ENCODE results near the gene KIAA0825. TPM values are rescaled to one million over a fixed set of nuclear protein-coding genes. Genes with fewer than 3 reads are reported as not detected.

KIAA0825 gene, protein sequence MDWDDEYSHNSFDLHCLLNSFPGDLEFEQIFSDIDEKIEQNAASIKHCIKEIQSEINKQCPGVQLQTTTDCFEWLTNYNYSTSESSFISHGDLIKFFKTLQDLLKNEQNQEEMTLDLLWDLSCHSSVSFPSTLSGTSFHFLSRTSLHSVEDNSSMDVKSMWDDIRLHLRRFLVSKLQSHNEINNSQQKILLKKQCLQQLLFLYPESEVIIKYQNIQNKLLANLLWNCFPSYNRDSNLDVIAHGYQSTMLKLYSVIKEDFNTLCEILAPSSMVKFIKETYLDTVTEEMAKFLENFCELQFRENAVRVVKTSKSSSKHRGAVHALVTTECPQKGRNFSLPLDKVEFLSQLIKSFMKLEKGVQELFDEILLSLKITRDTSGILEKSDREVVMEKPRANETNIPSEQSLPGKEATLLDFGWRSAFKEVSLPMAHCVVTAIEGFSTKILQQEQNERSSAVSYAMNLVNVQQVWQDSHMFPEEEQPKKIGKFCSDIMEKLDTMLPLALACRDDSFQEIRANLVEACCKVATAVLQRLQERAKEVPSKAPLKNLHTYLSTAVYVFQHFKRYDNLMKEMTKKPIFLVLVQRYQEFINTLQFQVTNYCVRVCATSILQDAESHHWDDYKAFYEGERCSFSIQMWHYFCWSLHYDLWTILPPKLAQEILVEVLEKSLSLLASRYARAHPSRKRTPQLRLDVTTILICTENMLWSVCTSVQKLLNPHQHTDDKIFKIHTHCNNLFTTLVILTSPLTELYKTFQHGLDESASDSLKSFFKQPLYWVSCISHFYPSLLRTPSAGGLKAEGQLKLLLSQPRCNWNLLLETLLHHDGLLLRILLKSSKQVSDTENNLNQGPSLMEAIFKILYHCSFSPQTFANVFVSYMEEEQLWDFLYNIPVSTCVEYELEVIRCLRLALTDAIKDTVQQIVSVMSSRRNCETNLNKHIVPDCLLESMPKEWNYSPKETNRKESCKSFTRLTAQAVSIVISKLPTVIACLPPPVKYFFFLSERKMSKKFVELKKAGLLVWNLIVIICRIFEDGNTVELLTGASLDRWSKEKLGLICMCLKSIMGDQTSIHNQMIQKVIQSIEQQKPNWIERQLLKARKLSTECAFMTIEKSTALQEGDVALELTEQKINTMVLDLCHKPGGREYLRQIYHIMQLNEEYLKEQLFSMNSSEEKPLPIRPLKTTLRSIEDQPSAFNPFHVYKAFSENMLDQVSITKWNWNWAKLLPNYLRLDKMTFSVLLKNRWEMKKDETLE (N-terminal part only)
- total RNA-seq (ENCODE audit: insufficient read depth, low replicate concordance) = 17.3 TPM

DNA sequence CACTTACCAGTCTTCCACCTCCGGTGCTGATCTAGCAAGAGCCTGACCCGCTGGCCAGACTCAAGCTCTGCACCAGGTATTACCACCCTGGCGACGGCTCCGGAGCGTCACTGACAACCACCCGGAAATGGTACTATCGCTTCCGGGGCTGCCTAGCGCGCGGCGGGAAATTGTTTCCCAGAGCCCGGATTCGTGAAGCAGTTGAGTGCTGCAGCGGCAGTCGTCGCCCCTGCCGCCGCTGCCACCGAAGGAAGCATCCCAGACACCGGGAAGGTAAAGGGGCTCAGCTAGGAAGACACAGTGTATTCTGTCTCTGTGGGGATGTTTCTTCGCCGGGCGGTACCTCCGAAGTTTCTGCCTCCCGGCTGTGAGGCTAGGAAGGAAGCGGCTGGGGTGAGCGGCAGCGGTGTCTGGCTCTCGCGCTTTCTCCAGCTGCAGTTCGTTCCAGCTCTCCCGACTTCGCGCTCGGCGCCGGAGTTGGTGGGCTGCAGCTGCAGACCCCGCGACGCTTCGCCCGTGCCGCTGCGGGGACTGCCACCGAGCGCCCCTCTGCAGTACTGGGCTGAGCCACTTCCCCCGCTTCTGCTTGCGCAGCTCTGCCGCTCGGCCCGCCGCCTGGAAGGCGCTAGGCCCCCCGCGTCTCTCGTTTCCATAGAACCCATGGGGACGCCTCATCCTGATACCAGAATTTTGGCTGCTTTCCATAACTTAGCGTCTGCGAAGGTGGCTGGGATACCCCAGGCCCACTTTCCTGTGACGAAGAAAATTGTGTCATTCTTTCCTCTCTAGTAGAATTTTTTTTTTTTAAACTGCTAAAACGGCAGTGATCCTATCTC is at the start of gene KIAA0825, which contains the start of gene SLF1:
TSS of gene KIAA0825 (minus strand) at position 112 of the 836 bp plus-strand sequence. CDS start 81,478 bp downstream, outside the sequence.
TSS of gene SLF1 (plus strand) at position 177 of the 836 bp plus-strand sequence. CDS start 10,142 bp downstream, outside the sequence.
- DNase-seq (ENCODE audit: low spot score) = peak; percentile 96

DNA sequence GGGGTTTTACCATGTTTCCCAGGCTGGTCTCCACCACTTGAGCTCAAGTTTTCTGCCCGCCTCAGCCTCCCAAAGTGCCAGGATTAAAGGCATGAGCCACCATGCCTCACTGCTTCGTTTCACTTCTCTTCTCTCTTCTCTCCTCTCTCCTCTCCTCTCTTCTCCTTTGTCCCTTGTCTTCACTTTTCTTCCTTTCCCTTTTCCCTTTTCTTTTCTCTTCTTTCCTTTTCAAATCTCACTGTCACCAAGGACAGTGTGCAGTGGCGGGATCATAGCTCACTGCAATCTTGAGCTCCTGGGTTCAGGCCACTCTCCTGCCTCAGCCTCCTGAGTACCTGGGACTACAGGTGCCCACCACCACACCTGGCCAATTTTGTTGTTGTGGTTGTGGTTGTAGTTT is 49.5 kb upstream of the KIAA0825 start:
- no peak for DNase-seq (ENCODE audit: low spot score)

DNA sequence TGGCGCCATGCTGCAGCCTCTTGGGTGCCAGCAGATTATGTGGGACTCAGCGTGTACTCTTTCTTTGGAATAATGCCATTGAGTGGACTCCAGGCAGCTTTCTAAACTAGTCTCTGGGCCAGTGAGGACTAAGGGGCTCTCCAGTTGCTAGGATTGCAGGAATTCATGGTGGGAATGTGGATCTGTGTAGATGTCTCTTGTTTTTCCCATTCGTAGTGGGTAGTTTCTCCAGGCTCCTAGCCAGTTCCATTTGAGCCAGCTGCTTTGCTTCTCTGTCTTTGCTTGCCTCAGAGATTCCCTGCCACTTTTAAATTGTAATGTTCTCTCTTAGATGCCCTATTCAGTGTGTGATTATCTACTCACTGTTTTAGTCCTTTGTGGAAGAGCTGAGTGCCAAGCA is 42.7 kb upstream of the KIAA0825 start:
- no peak for DNase-seq (ENCODE audit: low spot score)

DNA sequence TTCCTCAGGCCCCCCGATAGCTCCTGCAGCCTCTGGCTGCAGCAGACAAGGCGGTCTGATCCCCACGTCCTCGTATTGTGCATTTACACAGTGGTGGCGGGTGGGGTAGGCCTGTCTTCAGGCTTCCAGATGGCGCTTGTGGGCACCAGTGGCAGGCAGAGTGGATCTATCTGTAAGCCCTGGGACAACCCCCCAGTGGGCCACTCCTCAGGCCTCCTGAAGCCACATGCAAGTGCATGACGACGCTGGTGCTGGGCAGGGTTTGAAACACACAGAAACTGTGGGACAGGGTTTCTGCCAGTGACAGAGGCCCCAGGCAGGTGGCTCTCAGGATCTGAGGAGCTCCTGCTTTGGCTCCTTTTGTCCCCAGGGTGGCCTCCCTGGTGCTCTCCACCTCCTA is 42.1 kb upstream of the KIAA0825 start:
- DNase-seq (ENCODE audit: low spot score) = no peak

DNA sequence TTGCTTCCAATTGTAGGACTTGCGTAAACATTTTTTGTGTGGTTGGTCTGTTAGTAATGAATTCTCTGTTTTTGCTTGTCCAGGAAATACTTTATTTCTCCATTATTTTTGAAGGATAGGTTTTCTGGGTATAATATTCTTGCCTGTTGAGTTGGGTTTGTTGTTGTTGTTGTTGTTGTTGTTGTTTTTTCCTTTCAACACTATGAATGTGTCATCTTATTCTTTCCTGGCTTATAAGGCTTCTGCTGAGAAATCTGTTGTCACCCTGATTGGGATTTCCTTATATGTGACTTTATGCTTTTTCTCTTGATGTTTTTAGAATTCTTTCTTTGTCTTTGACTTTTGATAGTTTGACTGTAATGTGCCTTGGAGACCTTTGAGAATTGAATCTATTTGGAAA is 39.9 kb upstream of the KIAA0825 start:
- DNase-seq (ENCODE audit: low spot score) = no peak

DNA sequence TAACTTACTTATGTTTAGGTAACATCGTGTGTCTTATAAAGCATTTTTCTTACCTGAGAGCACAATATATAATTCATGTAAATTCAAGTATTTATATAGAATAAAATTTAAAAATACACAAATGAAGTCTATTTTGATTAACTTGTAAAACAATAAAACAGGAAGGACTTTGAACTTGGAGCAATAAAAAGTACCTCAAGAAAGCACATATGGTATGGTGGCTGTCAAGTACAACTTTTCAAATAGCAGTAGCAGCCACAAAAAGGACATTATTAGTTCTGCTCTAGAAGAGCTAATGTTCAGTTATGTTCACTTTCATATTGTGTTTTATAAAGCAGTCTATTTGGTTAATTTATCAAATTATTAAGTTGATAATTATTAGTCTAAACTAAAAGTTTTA is 31.5 kb upstream of the KIAA0825 start:
- DNase-seq (ENCODE audit: low spot score) = no peak

DNA sequence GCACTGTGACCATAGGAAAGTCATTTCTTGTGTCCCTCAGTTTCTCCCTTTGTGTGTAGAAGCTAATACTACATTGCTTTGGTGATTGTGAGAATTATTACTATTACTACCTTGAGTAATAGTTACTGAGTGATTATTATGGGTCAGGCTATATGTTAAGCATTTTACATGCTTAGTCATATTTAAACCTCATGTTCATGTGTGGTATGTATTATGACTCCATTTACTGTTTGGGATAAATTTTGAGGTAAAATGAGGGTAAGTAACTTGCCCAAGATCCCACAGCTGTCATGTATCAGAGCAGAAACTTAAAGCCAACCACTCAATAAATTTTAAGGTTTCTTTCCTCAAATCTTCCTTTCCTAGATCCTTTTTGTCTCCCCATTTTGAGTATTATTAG is 28.4 kb upstream of the KIAA0825 start:
- DNase-seq (ENCODE audit: low spot score) = no peak

DNA sequence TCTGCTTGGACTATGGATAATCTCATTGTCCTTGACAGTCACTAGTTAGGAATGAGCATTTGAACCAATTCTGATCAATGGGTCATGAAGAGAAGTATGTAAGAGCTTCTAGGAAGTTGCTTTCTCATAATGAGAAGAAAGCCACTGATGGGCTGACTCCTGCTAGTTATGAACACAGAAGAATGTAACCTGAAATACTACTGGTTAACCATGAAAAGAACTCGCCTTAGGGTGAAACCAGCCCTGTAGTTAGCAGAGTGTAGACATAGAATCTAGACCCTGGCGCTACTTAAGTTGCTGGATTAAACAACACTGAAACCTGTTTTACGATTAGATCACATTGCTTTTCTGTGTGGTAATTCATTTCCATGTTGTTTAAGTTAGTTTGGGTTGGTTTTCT is 26.6 kb upstream of the KIAA0825 start:
- no peak for DNase-seq (ENCODE audit: low spot score)

DNA sequence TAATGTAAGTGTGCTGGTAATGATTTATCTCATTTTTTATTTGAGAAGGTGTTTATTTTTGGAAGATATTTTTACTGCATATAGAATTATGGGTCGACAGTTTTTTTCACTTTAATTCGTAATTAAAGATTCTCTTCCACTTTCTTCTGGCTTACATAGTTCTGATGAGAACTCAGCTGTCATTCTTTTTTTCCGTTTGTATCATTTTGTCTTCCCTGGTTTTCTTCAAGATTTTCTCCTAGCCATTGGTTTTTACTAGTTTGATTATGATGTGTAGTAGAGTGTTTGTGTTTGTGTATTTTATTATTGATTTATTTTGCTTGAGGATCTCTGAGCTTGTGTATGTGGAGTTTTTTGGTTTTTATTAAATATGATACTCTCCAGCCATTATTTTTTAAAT is 21.8 kb upstream of the KIAA0825 start:
- DNase-seq (ENCODE audit: low spot score) = no peak

DNA sequence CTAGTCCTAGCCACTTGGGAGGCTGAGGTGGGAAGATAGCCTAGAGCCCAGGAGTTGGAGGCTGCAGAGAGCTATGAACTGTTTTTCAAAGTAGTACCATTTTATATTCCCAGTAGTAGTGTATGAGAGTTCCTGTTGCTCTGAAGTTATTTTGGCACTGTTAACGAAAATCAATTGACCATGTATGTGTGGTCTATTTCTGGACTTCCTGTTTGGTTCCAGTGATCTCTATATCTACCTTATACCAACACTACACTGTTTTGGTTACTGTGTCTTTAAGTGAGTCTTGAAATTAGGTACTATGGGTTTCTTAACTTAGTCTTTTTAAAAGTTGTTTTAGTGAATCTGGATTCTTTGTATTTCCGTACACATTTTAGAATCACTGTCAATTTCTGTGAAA is 13.6 kb upstream of the KIAA0825 start:
- no peak for DNase-seq (ENCODE audit: low spot score)

DNA sequence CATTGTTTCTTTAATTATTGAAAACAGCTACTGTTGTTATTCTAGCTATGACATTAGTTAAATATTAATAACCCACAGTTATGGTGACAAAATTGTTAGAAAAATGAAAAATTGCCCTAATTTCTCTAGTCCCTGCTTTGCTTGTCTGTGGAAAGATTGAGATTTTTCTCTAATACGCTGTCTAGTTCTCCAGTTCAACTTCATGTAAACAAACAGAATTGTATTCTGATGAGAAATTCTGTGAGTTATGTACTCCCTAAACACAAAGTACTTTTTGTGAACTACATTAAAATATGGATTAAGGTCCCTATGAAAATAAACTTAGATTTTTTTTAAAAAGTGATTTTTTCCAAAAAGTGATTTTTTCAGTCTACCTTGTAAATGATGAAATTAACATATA is 8.8 kb upstream of the KIAA0825 start:
- no peak for DNase-seq (ENCODE audit: low spot score)

DNA sequence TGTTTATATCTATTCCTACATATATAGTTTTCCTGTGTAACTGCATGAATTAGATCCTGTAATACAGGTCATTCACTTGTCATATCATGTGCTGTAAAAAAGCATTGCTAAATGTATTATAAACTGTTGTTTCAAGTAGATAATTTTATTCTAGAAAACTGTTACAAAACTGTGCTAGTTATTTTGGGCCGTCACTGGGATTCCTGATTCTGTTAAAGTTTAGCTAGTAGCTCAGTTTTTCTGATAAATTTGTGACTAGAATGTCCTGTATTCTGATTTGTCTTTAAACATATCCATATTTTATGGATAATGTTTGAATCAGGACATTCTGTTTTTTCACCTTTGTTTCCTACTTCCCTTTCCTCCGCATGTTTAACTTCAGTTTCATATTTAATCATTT is 5.5 kb upstream of the KIAA0825 start:
- no peak for DNase-seq (ENCODE audit: low spot score)

DNA sequence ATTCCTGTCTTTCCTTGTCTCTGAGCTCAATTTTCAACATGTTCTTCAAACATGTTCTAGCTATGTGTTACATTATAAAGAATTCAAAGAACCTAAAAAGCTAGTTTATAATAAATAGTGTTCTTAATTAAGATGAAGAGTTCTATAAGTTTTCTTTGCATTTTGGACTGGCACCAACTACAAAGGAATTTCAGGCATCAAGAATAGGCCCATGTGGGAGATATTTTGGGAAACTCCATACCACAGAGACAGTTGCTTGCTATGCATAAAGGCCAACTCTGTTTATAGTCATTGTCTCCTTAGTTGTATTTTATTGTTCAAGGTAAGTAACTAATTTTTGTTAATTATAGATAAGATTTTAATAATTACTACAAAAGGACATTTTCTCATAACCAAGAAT is 4.6 kb upstream of the KIAA0825 start:
- DNase-seq (ENCODE audit: low spot score) = no peak

DNA sequence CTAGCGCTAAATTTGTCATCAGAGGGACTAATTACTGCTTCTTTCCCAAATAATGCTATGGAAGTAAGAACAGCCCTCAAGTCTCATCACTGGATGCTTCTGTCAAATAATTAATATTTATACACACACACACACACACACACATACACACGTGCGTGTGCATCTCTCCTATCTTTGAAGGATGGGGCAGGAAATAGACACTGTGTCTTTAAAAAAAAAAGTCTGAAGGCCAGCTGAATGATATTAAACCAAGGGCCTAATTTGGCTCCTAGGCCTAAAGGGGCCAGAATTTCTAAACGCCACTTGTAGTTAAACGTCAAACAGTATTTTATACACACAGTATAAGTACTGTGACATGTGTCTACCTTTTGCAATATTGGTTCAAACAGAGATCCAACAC is 3.4 kb upstream of the KIAA0825 start:
- DNase-seq (ENCODE audit: low spot score) = no peak

DNA sequence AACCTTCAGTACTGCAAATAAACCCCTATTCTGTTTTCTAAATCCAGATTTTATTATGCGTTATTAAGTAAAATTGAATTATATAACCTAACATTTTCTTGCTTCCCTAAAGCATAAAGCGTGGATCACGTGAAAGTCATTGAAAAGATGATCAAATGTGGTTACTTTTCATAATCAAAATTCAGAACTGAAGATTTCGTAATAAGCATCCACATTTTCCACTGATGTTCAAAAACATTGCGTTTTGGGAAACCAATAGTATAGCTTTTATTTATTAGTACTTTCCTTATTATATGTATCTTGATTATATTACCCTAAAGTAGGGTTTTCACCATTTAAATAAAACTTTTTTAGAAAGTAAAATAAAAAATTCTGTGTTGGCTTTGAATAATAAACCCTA is 1.9 kb upstream of the KIAA0825 start:
- DNase-seq (ENCODE audit: low spot score) = no peak

DNA sequence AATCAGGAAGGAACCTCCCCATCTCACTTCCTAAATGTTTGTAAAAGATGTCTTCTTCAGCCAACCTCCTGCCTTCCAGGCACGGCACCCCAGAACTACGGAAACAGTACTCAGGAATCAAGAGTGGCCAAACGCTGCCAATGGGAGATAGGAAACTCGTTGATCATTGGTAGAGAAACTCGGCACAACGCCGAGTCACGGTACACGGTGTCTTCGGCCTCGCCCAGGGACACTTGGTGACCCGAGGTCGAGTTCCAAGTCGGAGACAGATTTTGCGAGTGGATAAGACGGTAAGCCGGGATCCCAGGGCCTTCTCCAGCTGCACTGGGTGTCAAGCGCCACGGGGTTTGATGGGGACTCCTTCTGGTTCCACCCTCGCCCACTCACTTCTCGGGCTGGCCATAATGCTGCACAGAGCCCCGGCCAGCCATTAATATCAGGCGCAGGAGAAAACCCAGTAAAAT is 343 bp downstream of the KIAA0825 start:
- DNase-seq (ENCODE audit: low spot score) = peak; percentile 77

DNA sequence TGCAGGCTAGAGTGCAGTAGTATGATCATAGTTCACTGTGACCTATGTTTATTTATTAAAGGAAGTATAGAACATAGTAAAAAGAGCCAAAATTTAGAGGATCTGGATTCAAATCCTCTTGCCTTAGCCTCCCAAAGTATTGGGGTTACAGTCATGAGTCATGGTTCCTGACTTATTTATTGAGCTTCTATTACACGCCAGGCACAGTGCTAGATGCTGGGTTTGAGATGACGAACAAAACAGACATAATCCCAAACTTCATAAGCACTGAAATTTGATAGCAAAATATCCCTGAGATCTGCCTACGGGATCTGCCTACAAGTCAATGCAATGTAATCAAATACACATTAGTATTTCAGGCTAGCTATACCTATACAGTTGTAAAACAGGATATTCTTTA is 2.5 kb downstream of the KIAA0825 start:
- no peak for DNase-seq (ENCODE audit: low spot score)

DNA sequence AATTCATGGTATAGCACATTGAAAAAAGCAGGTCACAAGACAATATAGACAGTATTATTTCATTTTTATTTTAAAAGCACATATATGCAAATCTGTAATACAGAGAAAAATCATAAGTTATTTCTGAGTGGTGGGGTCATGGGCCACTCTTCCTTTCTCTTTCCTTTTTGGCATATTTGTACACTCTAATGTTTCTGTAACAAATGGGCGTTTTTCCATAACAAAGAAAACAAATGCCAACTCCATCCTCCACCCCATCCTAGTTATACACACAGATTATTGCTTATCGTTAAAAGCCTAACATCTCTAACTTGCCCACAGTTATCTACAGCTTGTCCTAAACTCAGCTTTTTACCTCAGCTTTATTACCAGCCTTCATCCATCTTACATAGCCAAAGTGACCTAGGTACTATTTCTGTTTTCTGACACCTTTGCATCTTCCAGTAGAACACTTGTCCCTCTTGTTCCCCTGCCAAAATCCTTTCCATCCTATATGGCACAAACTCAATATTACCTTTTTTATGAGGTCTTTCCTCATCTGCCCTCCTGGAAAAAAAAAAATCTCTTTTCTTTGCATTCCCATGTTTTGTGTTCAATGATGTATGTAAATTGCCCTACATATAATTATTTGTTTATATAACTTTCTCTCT is 4.1 kb downstream of the KIAA0825 start:
- DNase-seq (ENCODE audit: low spot score) = no peak

DNA sequence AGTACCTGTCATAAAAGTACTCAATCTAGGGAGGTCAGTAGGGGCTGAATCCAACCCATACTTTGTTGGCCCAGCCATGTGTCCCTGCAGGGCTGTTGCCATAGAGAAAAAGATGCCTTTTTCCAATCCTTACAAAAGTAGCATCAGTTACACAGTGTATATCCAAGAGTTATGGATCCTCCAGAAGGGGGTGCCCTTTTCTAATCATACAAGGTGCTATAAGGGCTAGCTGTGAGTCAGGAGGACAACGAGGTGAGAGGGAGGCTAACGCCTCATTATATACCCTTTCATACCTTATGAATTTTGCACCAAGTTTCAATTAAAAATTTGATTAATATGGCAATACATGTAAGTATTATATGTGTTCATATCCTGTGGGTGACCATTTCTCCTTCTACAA is 4.8 kb downstream of the KIAA0825 start:
- no peak for DNase-seq (ENCODE audit: low spot score)

DNA sequence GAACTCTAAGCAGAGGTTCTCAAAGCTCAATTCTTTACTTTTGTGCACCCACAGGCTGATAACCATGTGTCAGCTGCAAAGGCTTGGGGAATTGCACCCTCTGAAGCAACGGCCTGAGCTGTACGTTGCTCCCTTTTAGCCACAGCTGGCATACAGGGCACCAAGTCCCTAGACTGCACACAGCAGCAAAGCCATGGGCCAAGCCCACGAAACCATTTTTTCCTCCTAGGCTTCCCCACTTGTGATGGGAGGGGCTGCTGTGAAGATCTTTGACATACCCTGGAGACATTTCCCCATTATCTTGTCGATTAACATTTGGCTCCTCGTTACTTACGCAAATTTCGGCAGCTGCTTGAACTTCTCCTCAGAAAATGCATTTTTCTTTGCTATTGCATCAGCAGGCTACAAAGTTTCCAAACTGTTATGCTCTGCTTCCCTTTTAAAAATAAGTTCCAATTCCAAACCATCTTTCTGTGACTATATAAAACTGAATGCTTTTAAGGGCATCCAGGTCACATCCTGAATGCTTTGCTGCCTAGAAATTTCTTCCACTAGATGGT is 23.0 kb downstream of the KIAA0825 start:
- no peak for DNase-seq (ENCODE audit: low spot score)
